MM.1S (cell line): ENCODE data around the gene CLRN2.

Source experiments
- EZH2 ChIP-seq: fragments of 300-600 bp; sonication (generic); optimal IDR thresholded peaks from 2 replicates; pipeline ENCODE3; 2017; ENCODE audit warnings: low read depth, mild to moderate bottlenecking, antibody characterized with exemption, low read length, mixed read lengths
- EZH2phosphoT487 ChIP-seq: fragments of 300-600 bp; sonication (generic); IDR thresholded peaks from 2 replicates; pipeline ENCODE4 v1.6.1; 2018; ENCODE audit warnings: antibody characterized with exemption, low read length
- TF ChIP-seq, protein P1 (sequence below): fragments of 300-600 bp; sonication (generic); IDR thresholded peaks from 2 replicates; pipeline ENCODE4 v1.5.1; 2016; ENCODE audit warnings: antibody characterized with exemption, low read length, mixed read lengths

DNA sequence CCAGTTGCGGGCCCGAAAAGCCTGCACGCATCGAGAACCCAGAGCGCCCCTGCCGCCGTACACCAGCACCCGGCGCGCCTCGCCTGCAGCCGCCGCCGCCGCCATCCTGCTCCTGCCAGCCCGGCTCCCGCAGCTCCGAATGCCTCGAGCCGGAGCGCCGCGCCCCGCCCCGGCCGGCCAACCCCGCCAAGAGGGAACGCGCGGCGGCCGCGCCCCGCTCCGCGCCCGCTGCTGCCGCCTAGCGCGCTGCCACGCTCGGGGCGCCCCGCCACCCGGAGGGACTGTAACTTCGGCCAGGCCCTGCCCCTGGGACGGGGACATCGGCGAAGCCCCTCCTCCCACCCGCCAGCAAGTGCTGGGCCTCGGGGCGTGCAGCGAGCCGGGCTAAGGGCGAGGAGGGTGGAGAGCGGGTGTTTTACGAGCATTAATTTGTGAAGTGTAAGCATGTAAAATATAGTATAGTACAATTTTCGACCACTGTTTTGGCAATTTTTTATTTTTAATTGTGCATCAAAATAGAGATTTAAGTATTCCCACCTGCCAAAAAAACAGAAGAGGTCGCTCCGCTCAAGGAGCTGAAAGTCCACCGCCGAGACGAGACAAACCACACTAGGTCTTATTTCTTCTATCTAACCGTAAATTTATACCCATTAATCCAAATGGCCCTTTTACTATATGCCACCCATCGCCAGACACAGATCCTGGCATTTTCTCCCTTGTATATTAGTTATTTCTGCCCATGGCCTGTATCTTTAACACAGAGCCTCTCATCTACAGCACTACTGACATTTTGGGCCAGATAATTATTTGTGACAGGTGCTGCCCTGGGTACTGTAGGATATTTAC, 2.8 kb upstream of the CLRN2 start, which contains the start of gene QDPR:
- TF ChIP-seq, protein P1, sequence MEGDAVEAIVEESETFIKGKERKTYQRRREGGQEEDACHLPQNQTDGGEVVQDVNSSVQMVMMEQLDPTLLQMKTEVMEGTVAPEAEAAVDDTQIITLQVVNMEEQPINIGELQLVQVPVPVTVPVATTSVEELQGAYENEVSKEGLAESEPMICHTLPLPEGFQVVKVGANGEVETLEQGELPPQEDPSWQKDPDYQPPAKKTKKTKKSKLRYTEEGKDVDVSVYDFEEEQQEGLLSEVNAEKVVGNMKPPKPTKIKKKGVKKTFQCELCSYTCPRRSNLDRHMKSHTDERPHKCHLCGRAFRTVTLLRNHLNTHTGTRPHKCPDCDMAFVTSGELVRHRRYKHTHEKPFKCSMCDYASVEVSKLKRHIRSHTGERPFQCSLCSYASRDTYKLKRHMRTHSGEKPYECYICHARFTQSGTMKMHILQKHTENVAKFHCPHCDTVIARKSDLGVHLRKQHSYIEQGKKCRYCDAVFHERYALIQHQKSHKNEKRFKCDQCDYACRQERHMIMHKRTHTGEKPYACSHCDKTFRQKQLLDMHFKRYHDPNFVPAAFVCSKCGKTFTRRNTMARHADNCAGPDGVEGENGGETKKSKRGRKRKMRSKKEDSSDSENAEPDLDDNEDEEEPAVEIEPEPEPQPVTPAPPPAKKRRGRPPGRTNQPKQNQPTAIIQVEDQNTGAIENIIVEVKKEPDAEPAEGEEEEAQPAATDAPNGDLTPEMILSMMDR, result peak; percentile 49
- TF ChIP-seq EZH2phosphoT487, result no peak
- no peak for TF ChIP-seq EZH2
